Neural cell (in vitro differentiated cells): ENCODE data around the gene ACP1. TPM values are rescaled to one million over a fixed set of nuclear protein-coding genes. Genes with fewer than 3 reads are reported as not detected.

ENCODE experiments used
- H2AFZ ChIP-seq: fragments of 200-600, 300-800 bp; sonication (generic), shearing (Covaris generic); 2 replicates; pipeline ENCODE4 v1.6.0; 2014; ENCODE audit warnings: low read depth, mild to moderate bottlenecking, antibody characterized with exemption, low read length, moderate library complexity
- H3F3A ChIP-seq: fragments of 200-600 bp; shearing (Covaris generic); 2 replicates; pipeline ENCODE4 v1.6.1; 2016; ENCODE audit warnings: mild to moderate bottlenecking, moderate library complexity, mixed read lengths, antibody characterized with exemption, low read length; ENCODE audit not compliant: insufficient read depth, poor library complexity, severe bottlenecking
- H3K27ac ChIP-seq: fragments of 200-600, 300-800 bp; sonication (generic), shearing (Covaris generic); 2 replicates; pipeline ENCODE4 v1.5.1; 2014; ENCODE audit warnings: mild to moderate bottlenecking, low read length, moderate library complexity
- H3K27me3 ChIP-seq: fragments of 300-800, 200-600 bp; sonication (generic), shearing (Covaris generic); 2 replicates; pipeline ENCODE4 v1.6.0; 2014; ENCODE audit warnings: mild to moderate bottlenecking, low read depth, low read length, moderate library complexity; ENCODE audit not compliant: insufficient read depth
- H3K36me3 ChIP-seq: fragments of 300-800, 200-600 bp; sonication (generic), shearing (Covaris generic); 2 replicates; pipeline ENCODE4 v1.5.1; 2014; ENCODE audit warnings: mild to moderate bottlenecking, antibody characterized with exemption, low read length, moderate library complexity; ENCODE audit not compliant: insufficient read depth
- H3K4me2 ChIP-seq: fragments of 300-800, 200-600 bp; sonication (generic), shearing (Covaris generic); 2 replicates; pipeline ENCODE4 v1.6.0; 2014; ENCODE audit warnings: mild to moderate bottlenecking, low read length
- H3K4me3 ChIP-seq: fragments of 300-800, 200-600 bp; sonication (generic), shearing (Covaris generic); 2 replicates; pipeline ENCODE4 v1.5.1; 2014; ENCODE audit warnings: mild to moderate bottlenecking, low read length, moderate library complexity
- H3K79me2 ChIP-seq: fragments of 200-600 bp; shearing (Covaris generic); replicated peaks from 2 replicates; pipeline ENCODE4 v1.6.0; 2014; ENCODE audit warnings: mild to moderate bottlenecking, low read length, moderate library complexity; ENCODE audit not compliant: insufficient read depth
- H3K9ac ChIP-seq: fragments of 300-800, 200-600 bp; sonication (generic), shearing (Covaris generic); 2 replicates; pipeline ENCODE4 v1.6.1; 2016; ENCODE audit warnings: mild to moderate bottlenecking, low read length, mixed read lengths
- H3K9me2 ChIP-seq: fragments of 200-600 bp; shearing (Covaris generic); 2 replicates; pipeline ENCODE4 v1.6.1; 2016; ENCODE audit warnings: mild to moderate bottlenecking, low read length, mixed read lengths; ENCODE audit not compliant: insufficient read depth
- H3K9me3 ChIP-seq: fragments of 200-600, 300-800 bp; sonication (generic), shearing (Covaris generic); 2 replicates; pipeline ENCODE4 v1.6.1; 2016; ENCODE audit warnings: mild to moderate bottlenecking, mixed run types, low read length, moderate library complexity, mixed read lengths
- H4K20me1 ChIP-seq: fragments of 200-600 bp; shearing (Covaris generic); 2 replicates; pipeline ENCODE4 v1.6.1; 2016; ENCODE audit warnings: mild to moderate bottlenecking, mixed run types; ENCODE audit not compliant: insufficient read depth
- EP300 ChIP-seq: fragments of 450-650 bp; conservative IDR thresholded peaks from 2 replicates; pipeline ENCODE4 v1.6.1; 2014; ENCODE audit warnings: antibody characterized with exemption, mild to moderate bottlenecking, moderate library complexity; ENCODE audit not compliant: poor library complexity, severe bottlenecking
- EZH2 ChIP-seq: fragments of 200-600, 300-800 bp; shearing (Covaris generic), sonication (generic); IDR thresholded peaks from 2 replicates; pipeline ENCODE4 v1.6.1; 2014; ENCODE audit warnings: antibody characterized with exemption, low read length, borderline replicate concordance, mild to moderate bottlenecking; ENCODE audit not compliant: insufficient read depth, poor library complexity, severe bottlenecking
- MXI1 ChIP-seq: fragments of 450-650 bp; conservative IDR thresholded peaks from 2 replicates; pipeline ENCODE4 v1.6.1; 2014; ENCODE audit warnings: antibody characterized with exemption, mild to moderate bottlenecking; ENCODE audit not compliant: poor library complexity, severe bottlenecking
- POLR2AphosphoS5 ChIP-seq: IDR thresholded peaks from 2 replicates; pipeline ENCODE4 v1.6.1; 2012
- RAD21 ChIP-seq: fragments of 450-650 bp; conservative IDR thresholded peaks from 2 replicates; pipeline ENCODE4 v1.6.1; 2014; ENCODE audit warnings: antibody characterized with exemption, mild to moderate bottlenecking, moderate library complexity
- SMC3 ChIP-seq: fragments of 450-650 bp; conservative IDR thresholded peaks from 2 replicates; pipeline ENCODE4 v1.6.1; 2014; ENCODE audit warnings: antibody characterized with exemption, mild to moderate bottlenecking, moderate library complexity; ENCODE audit not compliant: poor library complexity
- TAF1 ChIP-seq: IDR thresholded peaks from 2 replicates; pipeline ENCODE4 v1.6.1; 2012; ENCODE audit warnings: low read depth
- polyA plus RNA-seq: library from polyadenylated mRNA; depleted of rRNA; stranded (reverse); fragments of >200 nt; gene quantifications from 2 replicates; pipeline ENCODE4 v1.2.3, GENCODE V29; 2014
- TF ChIP-seq, protein P1 (sequence below): fragments of 450-650 bp; IDR thresholded peaks from 2 replicates; pipeline ENCODE4 v1.5.1; 2014; ENCODE audit warnings: antibody characterized with exemption, mild to moderate bottlenecking, moderate library complexity; ENCODE audit not compliant: poor library complexity, severe bottlenecking
- TF ChIP-seq, protein P2 (sequence below): IDR thresholded peaks from 2 replicates; pipeline ENCODE4 v1.6.1; 2012; ENCODE audit warnings: borderline replicate concordance

Gene ACP1
- polyA plus RNA-seq, 1 donor from 2014 or later = 263 TPM

DNA sequence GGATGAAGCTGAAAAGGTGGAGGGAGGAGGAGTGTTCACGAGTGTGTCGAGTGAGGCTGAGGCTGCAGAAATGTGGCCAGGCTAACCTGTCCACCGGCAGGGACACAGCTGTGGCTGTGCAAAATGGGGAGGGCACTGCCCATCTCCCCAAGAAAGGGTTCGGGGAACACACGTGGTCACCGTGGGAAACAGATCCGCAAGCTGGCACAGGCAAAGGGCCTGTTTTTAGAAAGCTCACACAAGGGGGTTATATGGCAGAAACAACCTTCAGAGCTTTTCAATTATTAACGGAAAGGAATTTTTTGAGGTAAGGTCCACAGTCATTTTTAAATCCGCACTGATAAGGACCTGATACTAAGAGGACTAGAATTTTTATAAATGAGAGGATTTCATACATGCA, 36.6 kb upstream of the ACP1 start:
- H3K79me2 ChIP-seq = no peaks in the 10 kb centered on the region
- no peak for TF ChIP-seq RAD21
- no peak for TF ChIP-seq EP300
- TF ChIP-seq POLR2AphosphoS5 = no peak
- TF ChIP-seq, protein P1, sequence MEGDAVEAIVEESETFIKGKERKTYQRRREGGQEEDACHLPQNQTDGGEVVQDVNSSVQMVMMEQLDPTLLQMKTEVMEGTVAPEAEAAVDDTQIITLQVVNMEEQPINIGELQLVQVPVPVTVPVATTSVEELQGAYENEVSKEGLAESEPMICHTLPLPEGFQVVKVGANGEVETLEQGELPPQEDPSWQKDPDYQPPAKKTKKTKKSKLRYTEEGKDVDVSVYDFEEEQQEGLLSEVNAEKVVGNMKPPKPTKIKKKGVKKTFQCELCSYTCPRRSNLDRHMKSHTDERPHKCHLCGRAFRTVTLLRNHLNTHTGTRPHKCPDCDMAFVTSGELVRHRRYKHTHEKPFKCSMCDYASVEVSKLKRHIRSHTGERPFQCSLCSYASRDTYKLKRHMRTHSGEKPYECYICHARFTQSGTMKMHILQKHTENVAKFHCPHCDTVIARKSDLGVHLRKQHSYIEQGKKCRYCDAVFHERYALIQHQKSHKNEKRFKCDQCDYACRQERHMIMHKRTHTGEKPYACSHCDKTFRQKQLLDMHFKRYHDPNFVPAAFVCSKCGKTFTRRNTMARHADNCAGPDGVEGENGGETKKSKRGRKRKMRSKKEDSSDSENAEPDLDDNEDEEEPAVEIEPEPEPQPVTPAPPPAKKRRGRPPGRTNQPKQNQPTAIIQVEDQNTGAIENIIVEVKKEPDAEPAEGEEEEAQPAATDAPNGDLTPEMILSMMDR = no peak
- TF ChIP-seq, protein P2, sequence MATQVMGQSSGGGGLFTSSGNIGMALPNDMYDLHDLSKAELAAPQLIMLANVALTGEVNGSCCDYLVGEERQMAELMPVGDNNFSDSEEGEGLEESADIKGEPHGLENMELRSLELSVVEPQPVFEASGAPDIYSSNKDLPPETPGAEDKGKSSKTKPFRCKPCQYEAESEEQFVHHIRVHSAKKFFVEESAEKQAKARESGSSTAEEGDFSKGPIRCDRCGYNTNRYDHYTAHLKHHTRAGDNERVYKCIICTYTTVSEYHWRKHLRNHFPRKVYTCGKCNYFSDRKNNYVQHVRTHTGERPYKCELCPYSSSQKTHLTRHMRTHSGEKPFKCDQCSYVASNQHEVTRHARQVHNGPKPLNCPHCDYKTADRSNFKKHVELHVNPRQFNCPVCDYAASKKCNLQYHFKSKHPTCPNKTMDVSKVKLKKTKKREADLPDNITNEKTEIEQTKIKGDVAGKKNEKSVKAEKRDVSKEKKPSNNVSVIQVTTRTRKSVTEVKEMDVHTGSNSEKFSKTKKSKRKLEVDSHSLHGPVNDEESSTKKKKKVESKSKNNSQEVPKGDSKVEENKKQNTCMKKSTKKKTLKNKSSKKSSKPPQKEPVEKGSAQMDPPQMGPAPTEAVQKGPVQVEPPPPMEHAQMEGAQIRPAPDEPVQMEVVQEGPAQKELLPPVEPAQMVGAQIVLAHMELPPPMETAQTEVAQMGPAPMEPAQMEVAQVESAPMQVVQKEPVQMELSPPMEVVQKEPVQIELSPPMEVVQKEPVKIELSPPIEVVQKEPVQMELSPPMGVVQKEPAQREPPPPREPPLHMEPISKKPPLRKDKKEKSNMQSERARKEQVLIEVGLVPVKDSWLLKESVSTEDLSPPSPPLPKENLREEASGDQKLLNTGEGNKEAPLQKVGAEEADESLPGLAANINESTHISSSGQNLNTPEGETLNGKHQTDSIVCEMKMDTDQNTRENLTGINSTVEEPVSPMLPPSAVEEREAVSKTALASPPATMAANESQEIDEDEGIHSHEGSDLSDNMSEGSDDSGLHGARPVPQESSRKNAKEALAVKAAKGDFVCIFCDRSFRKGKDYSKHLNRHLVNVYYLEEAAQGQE = no peak
- no peak for TF ChIP-seq MXI1
- TF ChIP-seq EZH2 = no peak
- TF ChIP-seq TAF1 = no peak
- TF ChIP-seq SMC3 = no peak
- no peak overlapping the region for H3K9ac ChIP-seq
- no peak overlapping the region for H2AFZ ChIP-seq
- peaks cover 3% of the 10 kb centered on the region for H3K36me3 ChIP-seq
- no peaks in the 10 kb centered on the region for H4K20me1 ChIP-seq
- H3K9me3 ChIP-seq = no peaks in the 10 kb centered on the region
- H3K9me2 ChIP-seq = no peaks in the 10 kb centered on the region
- no peaks in the 10 kb centered on the region for H3K27me3 ChIP-seq
- no peak overlapping the region for H3K4me2 ChIP-seq
- no peaks in the 10 kb centered on the region for H3F3A ChIP-seq
- no peak overlapping the region for H3K27ac ChIP-seq
- H3K4me3 ChIP-seq = no peak overlapping the region

DNA sequence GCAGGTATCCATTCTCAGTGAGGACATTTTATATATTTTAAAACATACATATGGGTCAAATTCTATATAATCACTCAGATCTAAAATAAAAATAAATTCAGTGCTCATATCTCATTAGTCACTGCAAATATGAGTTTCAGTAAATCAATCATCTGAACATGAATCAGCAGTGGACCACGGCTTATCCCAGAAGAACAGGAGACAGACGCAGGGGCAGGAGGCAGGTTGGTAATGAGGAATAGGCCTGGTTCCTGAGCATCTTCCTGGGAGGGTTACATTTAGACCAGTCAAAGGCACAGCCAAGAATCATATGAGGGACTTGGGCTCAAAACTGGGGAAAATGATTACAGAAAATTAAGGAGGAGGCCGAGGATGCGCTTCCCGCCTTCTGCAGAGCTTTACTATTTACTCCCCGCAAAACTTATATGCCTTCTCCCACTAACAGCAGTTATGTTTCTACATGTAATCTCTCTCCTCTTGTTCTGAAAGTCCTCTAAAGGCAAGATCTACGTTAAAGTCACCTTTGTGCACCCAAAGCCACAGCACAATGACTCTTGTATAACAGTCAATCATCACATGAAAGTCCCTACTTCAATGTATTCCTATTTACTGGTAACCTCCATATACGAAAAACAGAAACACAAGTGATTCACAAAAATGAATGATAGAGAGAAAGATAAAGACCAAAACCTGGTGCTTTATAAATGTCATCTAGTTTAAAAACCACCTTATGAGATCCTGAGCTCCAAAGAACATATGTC, 36.0 kb upstream of the ACP1 start:
- peaks cover 3% of the 10 kb centered on the region for H3K36me3 ChIP-seq
- H3K9ac ChIP-seq = no peak overlapping the region
- H3F3A ChIP-seq = no peaks in the 10 kb centered on the region
- H3K27me3 ChIP-seq = no peaks in the 10 kb centered on the region
- H3K79me2 ChIP-seq = no peaks in the 10 kb centered on the region
- H3K4me3 ChIP-seq = no peak overlapping the region
- no peak overlapping the region for H3K27ac ChIP-seq
- H3K9me2 ChIP-seq = no peaks in the 10 kb centered on the region
- H3K4me2 ChIP-seq = no peak overlapping the region
- no peak overlapping the region for H2AFZ ChIP-seq
- TF ChIP-seq POLR2AphosphoS5 (no peak), EP300 (no peak)
- no peaks in the 10 kb centered on the region for H4K20me1 ChIP-seq
- no peaks in the 10 kb centered on the region for H3K9me3 ChIP-seq
